ENCODE data around the gene DUSP18. TPM values are rescaled to one million over a fixed set of nuclear protein-coding genes. Genes with fewer than 3 reads are reported as not detected.

Gene DUSP18
- total RNA-seq, 2 donors from 2014 or later = 4.1 TPM

DNA sequence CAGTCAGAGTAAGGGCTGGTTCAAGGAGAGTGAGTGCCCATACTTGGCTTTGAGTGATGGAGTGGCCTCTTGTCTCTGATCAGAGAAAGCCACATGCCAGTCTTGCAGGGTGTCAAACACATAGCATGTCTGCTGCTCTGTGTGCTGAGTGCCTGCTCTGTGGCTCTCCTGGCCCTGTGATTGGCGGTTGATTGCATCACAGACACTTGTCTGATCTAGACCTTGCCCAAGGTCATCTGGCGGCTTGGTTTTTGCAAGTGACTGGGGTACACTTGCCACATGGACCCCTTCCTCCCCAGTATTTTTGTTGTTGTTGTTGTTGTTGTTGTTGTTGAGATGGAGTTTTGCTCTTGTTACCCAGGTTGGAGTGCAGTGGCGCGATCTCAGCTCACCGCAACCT is 37.3 kb upstream of the DUSP18 start:
- Histone ChIP-seq H3K9me3 (no peaks in the 10 kb centered on the region), H3K27ac (no peak overlapping the region), H3K4me3 (no peak overlapping the region), H3K27me3 (replicated peaks; ENCODE audit: insufficient read depth) (no peaks in the 10 kb centered on the region), H3K4me1 (ENCODE audit: control insufficient read depth in 1 of 2, low read depth in 2 of 2) (no peaks in the 10 kb centered on the region), H3K36me3 (no peaks in the 10 kb centered on the region)
- ATAC-seq (ENCODE audit: insufficient number of reproducible peaks, low FRiP score, low read depth) = no peak
- DNase-seq (ENCODE audit: low spot score) = no peak
- TF ChIP-seq, protein P1, sequence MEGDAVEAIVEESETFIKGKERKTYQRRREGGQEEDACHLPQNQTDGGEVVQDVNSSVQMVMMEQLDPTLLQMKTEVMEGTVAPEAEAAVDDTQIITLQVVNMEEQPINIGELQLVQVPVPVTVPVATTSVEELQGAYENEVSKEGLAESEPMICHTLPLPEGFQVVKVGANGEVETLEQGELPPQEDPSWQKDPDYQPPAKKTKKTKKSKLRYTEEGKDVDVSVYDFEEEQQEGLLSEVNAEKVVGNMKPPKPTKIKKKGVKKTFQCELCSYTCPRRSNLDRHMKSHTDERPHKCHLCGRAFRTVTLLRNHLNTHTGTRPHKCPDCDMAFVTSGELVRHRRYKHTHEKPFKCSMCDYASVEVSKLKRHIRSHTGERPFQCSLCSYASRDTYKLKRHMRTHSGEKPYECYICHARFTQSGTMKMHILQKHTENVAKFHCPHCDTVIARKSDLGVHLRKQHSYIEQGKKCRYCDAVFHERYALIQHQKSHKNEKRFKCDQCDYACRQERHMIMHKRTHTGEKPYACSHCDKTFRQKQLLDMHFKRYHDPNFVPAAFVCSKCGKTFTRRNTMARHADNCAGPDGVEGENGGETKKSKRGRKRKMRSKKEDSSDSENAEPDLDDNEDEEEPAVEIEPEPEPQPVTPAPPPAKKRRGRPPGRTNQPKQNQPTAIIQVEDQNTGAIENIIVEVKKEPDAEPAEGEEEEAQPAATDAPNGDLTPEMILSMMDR (IDR thresholded peaks at IDR 0.05) = no peak

GRCh38 chr22:30702856-30703255 is 35.2 kb upstream of the DUSP18 start:
- TF ChIP-seq, protein P1 (IDR thresholded peaks at IDR 0.05) = no peak
- ATAC-seq (ENCODE audit: insufficient number of reproducible peaks, low FRiP score, low read depth) = no peak
- no peak for DNase-seq (ENCODE audit: low spot score)
- Histone ChIP-seq H3K36me3 (no peaks in the 10 kb centered on the region), H3K9me3 (no peaks in the 10 kb centered on the region), H3K27ac (no peak overlapping the region), H3K4me1 (ENCODE audit: control insufficient read depth in 1 of 2, low read depth in 2 of 2) (no peaks in the 10 kb centered on the region), H3K4me3 (no peak overlapping the region), H3K27me3 (replicated peaks; ENCODE audit: insufficient read depth) (no peaks in the 10 kb centered on the region)

GRCh38 chr22:30701872-30702271 is 34.2 kb upstream of the DUSP18 start:
- no peaks in the 10 kb centered on the region for H3K27me3 ChIP-seq (replicated peaks; ENCODE audit: insufficient read depth)
- H3K9me3 ChIP-seq = no peaks in the 10 kb centered on the region
- H3K4me1 ChIP-seq (ENCODE audit: control insufficient read depth in 1 of 2, low read depth in 2 of 2) = no peaks in the 10 kb centered on the region
- DNase-seq (ENCODE audit: low spot score) = no peak
- TF ChIP-seq, protein P1 (IDR thresholded peaks at IDR 0.05) = no peak
- H3K27ac ChIP-seq = no peak overlapping the region
- ATAC-seq (ENCODE audit: insufficient number of reproducible peaks, low FRiP score, low read depth) = no peak
- H3K4me3 ChIP-seq = no peak overlapping the region
- no peaks in the 10 kb centered on the region for H3K36me3 ChIP-seq

DNA sequence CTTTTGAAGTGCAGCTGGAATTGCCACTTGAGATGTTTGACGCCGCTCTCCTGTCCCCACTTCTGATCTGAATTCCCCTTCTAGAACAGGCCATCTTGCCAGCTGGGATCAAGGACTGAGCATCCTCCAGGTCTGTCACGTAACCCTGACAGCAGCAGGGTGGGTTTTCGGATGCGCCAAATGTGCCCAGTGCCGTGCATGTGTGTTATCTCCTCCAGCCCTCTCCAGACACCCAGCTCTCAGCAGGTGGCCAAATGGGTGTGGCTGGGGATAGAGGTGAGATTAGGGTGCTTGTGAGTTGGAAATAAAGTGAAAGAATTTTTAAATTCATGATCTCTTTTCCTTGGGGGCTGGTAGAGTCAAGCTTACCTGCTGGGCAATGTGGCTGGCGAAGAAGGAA is 30.3 kb upstream of the DUSP18 start:
- H3K4me1 ChIP-seq (ENCODE audit: control insufficient read depth in 1 of 2, low read depth in 2 of 2) = peaks cover 5 to 7% of the 10 kb centered on the region in 2 donors
- ATAC-seq (ENCODE audit: insufficient number of reproducible peaks, low FRiP score, low read depth) = no peak
- TF ChIP-seq, protein P1 (IDR thresholded peaks at IDR 0.05) = no peak
- no peaks in the 10 kb centered on the region for H3K36me3 ChIP-seq
- no peak overlapping the region for H3K27ac ChIP-seq
- H3K27me3 ChIP-seq (replicated peaks; ENCODE audit: insufficient read depth) = no peaks in the 10 kb centered on the region
- H3K9me3 ChIP-seq = no peaks in the 10 kb centered on the region
- no peak overlapping the region for H3K4me3 ChIP-seq
- DNase-seq (ENCODE audit: low spot score) = no peak

DNA sequence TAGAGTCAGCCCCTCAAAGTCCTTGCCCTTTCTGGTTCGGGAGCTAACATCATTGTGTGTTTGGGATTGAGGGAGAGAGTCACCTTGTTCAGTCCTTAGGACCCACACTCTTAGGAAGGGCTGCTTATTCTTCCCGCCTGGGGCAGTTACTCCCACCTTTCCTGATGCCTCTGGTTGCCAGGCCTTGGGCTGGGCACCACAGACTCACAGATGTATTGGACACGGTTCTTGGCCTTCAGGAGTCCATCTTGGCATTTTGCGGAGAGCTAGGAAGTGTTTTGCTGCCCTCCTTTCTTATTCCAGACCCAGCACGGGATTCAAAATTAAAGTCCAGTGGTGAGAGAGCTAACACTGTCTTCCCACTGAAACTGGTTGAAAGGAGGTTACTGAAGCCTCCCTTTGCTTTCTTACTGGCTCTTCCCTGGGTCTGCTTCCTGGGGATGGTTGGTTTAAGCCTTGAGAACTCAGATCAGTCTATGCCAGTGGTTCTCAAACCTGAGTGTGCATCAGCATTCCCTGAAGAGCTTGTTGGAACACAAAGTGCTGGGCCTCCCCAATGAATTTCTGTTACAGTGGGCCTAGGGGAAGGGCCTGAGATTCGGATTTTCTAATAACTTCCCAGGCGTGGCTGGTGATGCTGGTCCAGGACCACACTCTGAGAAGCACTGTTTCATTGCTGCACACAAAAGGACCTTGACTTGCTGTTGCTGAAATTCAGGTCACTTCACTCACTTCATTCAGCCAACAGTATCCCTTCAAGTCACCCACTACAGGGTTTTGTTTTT is 28.4 kb upstream of the DUSP18 start:
- Histone ChIP-seq H3K27me3 (replicated peaks; ENCODE audit: insufficient read depth) (no peaks in the 10 kb centered on the region), H3K36me3 (no peaks in the 10 kb centered on the region), H3K4me1 (ENCODE audit: control insufficient read depth in 1 of 2, low read depth in 2 of 2) (peaks cover 5 to 7% of the 10 kb centered on the region in 2 donors), H3K27ac (no peak overlapping the region), H3K4me3 (no peak overlapping the region), H3K9me3 (no peaks in the 10 kb centered on the region)
- ATAC-seq (ENCODE audit: insufficient number of reproducible peaks, low FRiP score, low read depth) (no peak), DNase-seq (ENCODE audit: low spot score) (no peak)
- TF ChIP-seq, protein P1 (IDR thresholded peaks at IDR 0.05) = no peak
